GM19025 (cell line): ENCODE results near the gene ANK2.
A peak's percentile ranks its signal among the peaks of the same experiment; 100 is the strongest.

ENCODE experiments used
- ATAC-seq: cut with Tn5 transposase; IDR thresholded peaks from one replicate; pipeline ENCODE4 v1.9.1; 2021; ENCODE audit warnings: mild to moderate bottlenecking, low read depth, moderate library complexity; ENCODE audit not compliant: unreplicated experiment

The ANK2 gene

DNA sequence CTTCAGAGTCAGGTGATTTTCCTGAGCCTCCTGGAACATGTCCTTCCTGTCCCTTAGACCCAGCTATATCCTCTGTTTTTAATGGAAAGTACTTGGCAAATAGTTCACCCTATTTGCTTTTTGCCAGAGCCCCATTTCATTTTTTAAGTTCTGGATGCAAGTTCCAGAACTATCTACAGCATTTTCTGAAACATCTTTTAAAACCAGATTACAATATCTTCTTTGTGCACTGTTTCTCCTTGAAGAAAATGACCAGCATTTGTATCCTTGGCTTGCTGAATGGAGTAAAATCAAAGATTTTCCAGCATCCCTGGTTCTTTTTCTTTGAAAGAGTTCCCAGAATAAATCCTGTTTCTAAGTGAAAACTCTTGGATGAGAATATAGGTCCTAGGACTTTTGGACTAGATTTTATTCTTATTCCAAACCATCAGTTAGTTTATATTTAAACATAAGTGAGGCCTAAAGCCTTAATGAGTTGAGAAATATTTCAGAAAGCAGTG is 224.3 kb downstream of the ANK2 start:
- no peak for ATAC-seq

DNA sequence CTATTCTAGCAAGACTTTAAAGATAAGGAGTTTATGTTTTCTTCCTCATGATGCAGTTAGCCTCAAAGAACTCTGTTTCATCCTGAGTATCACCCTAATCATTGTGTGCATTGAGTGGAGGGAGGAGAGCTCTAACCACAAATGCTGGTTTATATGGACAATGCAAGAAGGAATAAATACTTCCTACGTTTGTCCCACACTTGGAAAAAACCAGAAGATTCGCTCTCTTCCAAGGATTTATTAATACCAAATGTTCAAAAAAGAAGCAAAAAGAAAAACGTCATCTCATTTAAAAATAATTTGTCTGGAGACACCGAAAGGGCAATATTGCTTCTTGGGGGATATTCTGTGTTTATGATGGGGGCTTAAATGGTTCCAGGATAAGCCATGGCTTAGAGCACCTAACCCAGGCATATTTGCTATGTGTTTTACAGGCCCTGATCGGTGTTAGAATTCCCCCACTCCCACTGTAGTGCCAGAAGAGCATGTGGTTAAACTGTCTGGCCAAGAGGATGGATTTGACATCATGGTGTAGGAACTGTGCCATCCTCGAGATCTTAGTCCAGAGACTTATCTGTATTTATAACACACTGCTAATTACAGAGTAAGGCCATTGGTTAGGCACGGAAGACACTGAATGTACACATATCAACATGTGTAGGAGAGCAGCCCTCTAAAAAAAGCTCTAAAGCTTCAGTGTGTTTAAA is 227.2 kb downstream of the ANK2 start:
- ATAC-seq: no peak

DNA sequence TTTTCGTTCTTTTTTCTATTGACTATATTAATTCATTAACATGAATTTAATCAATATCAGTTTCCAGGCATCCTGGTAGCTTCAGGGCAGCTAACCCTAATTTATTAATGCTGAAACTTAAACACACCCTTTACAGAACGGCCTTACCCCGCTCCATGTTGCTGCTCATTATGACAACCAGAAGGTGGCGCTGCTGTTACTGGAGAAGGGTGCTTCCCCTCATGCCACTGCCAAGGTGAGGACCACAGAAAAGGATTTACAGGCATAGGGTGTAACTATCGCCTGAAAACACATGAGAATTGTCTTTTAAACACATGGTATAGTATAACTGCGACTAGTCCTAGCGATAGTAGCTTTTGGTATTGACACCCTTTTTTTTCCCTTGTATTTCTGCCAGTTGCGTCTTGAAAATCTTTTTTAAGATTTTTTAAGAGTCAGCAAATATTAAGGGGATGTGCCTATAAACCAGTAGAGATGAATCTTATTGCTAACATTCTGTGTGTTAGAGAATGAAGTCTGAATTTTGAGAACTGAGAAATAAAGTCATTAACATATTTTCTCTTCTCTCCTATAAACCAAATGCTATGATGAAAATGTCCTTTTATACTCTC is 229.0 kb downstream of the ANK2 start:
- ATAC-seq: peak; percentile 98

DNA sequence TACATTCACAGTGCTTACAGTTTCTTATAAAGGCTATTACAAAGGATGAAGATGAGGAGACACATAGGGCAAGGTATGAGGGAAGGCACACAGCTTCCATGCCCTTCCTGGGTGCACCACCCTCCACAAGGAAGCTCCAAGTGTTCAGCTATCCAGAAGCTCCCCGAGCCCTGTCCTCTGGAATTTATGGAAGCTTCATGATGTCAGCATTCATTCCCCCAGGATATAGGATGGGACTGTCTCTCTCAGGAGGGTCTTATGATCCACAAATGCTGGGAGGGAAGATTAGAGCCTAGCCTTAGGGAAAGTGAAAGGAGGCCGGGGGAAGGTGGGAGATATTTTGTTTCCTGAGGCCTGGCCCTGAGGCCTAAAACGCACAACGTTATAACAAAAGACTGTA is 236.0 kb downstream of the ANK2 start:
- no peak for ATAC-seq

DNA sequence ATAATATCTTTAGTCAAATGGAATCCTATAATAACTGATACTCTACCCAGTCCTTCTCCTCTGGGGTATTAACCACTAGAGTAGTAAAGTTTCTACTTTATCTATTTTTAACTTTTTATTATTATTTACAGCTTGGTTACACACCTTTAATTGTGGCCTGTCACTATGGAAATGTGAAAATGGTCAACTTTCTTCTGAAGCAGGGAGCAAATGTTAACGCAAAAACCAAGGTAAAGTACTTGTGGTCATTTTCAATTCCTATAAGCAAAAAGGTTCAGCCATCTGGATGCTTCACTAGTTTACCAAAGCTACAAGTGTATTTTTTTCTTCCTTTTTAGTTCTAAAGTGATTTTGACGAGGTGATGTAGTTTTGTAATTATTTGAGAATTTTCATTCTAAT is 238.8 kb downstream of the ANK2 start:
- no peak for ATAC-seq

DNA sequence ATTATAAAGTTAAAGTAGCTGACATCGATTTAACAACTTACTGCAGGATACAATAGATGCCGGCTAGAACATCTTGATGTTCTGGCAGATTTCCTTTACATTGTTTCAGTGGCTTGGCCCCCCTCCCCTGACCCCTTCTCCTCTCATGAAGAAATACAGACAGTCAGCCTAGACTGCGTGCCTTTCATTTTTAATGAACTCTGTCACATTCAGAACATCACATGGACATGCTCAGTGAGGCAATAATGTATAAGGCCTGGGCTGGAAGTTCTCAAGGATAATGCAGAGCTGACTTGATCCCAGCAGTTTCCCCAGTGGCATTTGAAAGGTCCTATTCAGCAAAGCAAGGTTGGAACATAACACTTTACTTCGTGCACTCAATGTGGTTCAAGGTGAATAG is 239.2 kb downstream of the ANK2 start:
- no peak for ATAC-seq

DNA sequence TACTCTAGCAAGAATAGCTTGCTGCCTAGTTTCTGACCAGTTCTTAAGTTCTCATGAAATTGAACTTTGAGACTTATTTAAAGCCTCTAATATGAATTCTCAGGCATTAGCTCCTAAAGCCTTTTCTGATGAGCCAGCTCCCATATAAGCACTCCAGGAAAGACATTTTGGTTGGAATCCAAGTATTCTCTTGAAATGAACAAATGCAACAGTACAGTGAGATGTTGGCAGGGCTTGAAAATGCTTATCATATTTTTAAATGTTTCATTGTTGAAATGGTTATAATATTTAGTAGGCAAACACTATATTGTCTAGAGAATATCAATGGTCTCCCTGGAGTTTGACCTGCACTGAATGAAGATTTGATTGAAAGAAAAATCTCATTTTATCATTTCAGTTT is 240.3 kb downstream of the ANK2 start:
- ATAC-seq: no peak

DNA sequence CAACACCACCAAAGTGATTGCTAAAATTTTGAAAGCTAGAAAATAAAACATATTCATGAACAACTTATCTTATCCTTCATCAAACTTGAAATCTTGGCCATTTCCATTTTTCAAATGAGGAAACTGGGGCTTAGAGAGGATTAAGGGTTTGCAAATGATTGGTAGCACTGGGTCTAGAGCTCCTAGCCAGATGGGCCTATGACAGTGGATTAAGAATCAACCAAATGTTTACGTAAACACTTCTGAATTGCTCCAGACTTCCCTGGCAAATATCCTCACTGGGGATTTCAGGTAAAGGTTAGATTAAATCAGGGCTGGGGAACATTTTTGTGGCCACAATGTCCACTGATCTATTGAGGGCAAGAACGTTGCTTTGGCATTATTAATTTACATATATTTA is 241.2 kb downstream of the ANK2 start:
- ATAC-seq: no peak

DNA sequence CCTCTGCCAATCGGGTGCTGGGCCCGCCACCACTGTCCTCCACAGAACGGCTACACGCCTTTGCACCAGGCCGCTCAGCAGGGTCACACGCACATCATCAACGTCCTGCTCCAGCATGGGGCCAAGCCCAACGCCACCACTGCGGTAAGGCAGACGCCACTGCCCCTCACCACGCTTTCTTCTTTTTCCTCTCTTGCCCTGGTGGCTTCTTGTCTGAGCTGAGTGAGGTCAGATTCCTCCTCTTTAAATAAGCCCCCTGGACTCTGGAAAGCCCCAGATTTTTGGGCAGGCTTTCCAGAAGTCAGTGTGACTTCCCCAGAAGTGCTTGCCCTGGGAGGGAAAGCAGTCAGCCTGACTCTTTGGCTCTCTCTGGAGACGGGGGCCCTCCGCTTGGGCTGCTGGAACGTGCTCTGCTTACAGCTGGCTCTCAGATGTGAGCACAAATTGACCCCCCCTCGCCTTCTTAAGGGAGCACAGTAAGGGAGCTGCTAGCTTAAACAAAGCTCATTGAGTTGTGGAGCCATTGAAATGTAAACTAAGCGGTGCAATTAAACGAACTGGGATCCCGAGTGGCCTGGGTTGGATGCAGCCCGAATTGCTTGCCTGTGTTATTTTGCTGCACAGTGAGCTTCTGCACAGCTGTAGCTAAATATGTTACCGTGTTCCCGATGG is 243.1 kb downstream of the ANK2 start:
- no peak for ATAC-seq

DNA sequence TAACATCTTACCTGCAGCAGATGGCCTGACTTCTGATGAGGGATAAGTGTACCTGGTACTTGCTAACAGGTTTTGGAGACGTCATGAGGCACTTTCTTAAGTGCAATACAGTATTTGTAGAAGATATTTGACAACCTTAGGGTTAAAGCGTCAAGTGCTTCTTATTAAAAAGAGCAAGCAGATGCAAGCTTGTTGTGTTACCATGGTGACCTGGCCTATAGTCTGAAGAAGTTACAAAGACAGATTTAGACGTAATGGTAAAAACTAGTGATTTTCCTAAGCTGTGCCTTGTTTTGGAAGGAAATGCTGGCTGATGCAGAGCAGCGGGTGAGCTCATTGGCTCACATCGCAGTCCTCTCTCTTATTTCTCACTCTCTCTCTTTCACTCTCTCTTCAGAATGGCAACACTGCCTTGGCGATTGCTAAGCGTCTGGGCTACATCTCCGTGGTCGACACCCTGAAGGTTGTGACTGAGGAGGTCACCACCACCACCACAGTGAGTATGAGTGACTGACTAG is 243.6 kb downstream of the ANK2 start:
- no peak for ATAC-seq

DNA sequence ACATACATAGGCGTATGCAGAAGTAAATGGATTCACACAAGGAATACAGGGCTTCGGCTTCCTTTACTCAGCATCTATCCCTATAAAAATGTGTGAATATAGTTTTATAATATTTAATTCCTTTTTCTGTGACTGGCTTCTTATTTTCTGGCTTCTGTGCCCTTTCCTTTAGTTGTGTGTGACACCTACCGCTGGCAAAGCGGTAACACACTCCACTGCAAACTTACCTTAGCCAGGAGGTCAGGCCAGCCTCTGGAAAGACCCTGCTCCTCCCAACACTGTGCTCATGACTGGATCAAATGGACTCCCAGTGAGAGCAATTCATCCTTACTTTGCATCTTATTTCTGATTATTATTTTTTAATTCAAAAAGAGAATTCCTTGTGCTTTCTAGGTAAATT is 244.2 kb downstream of the ANK2 start:
- no peak for ATAC-seq

DNA sequence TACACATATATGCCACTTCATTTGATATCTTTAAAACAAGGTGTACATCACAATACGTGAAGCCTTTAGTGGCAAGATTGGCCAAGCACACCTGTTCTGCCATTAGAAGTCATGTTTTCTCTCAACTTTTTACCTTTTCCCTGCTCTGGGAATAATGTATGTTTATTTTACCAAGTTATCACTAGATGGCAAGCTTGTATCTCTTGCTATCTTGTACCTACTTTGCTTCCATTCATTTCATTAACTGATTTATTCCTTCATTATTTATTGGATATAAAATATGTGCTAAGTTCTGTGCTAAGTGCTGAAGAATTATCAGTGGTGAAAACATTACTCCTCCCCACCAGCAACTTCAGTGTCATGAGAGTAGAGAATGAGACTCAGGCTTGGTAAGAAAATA is 245.5 kb downstream of the ANK2 start:
- no peak for ATAC-seq

DNA sequence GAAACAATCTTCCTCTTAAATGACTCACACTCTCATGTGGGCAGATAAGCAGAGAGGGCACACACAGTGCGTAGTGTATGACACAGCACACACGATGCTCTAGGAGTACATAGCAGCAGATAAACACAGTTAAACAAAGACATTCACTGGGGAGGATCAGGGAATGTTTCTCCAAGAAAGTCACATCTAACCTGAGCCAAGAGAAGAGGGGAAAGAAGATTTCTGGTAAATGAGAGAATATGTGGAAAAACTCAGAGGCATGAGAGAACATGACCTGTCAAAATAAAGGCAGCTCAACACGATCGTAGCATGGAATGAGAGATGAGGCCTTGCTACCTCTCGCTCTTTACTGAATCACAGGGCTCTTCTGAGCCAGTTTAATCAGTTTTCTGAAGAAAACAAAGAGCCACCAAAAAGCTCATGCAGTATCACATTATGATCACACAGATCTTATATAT is 251.0 kb downstream of the ANK2 start:
- ATAC-seq: no peak

DNA sequence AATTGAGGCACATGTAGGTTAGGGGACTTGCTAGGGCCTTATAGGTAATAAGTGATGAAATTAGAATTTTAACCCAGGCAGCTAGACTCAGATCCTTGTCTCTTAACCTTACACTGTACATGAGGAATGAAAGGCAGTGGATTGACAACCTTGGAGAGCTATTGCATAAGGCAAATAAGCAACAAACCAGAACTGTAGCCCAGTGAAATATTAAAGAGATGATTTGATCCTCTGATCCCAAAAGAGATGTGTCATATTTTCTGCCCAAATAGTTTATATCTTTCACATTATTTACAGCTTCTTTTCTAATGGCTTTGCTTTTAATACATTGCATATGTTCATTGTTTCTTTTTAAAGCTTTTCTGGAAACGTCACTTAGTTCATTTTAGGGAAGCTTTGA is 252.6 kb downstream of the ANK2 start:
- ATAC-seq: no peak

DNA sequence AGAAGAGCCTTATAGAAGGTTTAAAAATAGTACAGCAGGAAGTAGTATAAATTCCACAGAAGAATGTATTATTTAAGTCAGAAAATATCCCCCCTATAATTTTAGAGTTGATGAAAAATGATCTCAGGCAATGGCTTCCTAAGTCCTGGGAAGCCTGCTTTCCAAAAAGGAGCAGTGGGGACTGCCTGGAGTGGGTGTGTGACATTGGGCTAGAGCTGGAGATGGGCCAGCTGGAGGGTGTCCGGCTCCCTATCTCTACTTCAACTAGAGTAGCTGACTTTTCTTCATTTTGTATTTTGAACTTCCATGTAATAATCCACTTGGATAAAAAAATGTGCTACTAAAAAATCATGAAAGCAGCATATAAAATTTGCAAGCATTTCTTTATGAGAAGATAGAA is 253.9 kb downstream of the ANK2 start:
- no peak for ATAC-seq

DNA sequence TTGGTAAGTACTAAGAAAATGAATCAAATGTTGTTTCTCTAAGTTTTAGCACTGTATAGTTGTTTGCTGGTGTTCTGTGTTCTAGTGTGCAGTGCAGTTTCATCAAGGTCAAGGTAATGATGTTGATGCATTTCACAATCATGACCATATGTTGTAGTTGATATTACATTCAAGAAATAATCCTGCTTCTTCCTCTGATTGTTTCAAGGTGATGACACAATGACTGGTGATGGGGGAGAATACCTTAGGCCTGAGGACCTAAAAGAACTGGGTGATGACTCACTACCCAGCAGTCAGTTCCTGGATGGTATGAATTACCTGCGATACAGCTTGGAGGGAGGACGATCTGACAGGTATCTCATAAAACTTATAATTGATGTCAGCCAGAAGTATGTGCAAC is 261.6 kb downstream of the ANK2 start:
- ATAC-seq: no peak

DNA sequence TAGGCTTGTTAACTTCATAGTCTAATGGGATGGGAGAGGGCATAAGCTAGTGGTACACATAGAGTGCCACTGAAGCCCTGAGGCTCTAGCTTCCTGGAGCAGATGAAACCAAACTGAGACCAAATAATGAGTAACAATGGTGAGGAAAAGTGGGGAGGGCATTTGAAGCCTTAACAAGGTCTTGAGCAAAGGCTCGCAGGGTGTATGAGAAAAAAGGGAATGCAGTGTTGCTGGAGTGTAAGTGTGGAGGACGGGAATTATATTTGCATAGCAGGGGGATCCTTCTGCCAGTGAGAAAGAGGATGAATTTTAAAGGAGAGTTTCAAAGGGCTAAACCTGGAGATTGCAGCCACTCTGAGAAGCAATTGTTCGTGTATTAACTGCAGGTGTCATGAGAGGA is 263.1 kb downstream of the ANK2 start:
- ATAC-seq: no peak

DNA sequence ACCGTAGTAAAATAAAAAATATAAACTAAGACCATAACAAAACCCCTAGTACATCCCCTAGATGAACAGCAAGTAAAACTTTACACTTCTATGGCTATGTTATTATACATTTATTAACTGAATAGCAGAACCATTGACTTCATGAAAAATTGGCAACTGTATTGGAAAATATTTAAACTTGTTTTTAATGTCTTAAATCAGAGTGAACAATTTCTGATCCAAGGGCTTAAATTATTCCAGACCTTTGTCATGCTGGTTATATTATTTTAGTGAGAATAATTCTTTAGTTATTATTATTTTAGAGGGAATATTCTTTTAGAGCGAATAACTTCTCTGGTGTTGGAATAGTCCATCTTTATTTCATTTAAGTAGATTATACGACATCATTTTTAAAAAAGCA is 265.0 kb downstream of the ANK2 start:
- ATAC-seq: no peak

DNA sequence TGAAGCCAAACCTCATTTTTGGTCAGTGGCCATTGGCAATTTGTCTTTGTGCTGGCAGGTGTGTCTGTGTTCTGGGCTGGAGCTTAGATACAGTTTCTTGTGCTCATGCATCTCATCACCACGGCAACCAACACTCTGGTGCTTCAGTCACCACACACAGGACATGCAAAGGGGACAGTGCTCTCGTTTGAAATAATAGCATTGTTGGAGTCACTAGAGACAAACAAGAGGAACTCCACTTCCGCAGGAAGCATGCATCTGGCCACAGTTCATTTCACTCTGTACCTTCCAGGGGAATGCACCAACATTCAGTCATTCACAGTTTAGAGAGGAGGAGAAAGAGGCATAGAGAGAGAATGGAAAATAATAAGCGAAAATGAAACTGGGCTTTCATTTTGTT is 267.4 kb downstream of the ANK2 start:
- peak; percentile 93 for ATAC-seq

DNA sequence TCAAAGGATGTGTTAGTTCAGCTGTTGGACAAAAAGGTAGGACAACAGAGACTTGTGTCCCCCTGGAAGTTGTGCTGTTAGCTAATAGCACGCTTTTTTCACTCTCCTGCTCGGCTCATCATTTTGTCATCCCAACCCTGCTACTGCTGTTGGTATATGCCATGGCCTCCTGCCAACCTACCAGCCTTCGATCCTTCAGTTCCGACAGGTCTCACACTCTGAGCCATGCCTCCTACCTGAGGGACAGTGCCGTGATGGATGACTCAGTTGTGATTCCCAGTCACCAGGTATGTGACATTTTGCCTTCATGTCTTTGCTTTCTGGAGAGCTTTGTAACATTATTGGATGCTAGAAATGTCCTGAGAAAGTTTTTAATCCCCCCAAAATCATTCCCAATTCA is 268.1 kb downstream of the ANK2 start:
- no peak for ATAC-seq

DNA sequence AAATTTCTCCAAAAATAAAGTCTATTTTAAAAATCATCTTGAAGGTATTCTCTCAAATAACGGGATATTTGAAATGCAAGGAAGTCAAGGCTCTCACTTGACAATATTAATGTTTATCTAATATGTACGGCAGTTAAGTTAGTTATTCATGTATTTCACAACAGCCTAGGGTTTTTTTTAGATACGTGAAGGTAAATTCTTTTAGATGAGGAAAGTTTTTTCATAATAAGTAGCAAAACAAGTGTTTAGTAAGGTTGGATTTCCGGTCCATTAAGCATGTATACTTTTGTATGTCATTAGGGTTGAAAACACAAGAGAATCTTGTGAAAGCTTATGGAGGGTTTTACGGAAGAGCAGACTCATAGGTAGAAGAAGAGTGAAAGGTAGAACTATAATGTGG is 273.3 kb downstream of the ANK2 start:
- ATAC-seq: no peak
